HG03064 (cell line): ENCODE results near the gene KLK6.

Experiments
- ATAC-seq: cut with Tn5 transposase; IDR thresholded peaks from one replicate; pipeline ENCODE4 v1.9.1; 2021; ENCODE audit warnings: low read depth; ENCODE audit not compliant: unreplicated experiment

KLK6 gene

GRCh38 chr19:50912727-50913716 is 56.4 kb downstream of the KLK6 start:
- ATAC-seq: no peak

GRCh38 chr19:50912102-50912599 is 57.2 kb downstream of the KLK6 start:
- no peak for ATAC-seq

DNA sequence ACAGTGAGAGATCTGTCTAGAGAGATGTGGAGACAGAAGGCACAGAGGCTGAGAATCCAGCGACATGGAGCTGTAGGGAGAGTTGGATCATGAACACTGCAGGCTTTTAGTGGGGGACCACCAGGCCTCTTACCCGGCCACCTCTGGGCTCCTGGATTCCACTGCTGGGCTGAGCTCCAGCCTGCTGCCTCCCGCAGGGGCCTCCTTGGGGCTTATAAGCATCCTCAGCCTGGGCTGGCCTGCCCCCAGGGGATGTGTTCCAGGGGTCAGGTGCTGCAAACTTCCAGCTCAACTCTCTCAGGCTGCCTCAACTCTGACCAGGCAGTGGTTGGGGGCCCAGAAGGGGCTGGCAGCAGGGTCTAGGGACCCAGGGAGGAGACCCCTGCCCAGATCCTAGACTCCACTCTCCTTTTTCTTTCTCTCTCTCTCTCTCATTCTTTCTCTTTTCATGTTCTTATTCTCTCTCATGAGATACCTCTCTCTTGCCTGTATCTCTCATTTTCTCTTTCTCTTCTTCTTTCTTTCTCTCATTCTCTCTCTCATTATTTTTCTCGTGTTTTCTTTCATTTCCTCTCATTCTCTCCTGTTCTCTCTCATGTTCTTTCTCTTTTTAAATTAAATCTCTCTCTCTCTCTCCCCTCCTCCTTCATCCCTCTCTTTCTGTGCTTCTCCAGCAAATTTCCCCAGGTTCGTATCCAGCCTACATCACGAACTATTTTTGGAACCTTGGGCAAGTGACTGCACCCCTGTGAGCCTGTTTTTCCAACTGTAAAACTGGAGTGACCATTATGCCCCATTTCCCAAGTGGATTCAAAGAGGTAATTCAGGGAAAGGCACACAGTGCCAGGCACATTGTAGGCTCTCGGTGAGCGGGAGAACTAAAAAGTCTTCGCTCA is 57.9 kb downstream of the KLK6 start, which contains the start of gene KLK4:
TSS of gene KLK4 (minus strand) at position 190 of the 896 bp plus-strand sequence. CDS start 657 bp downstream, outside the sequence.
- no peak for ATAC-seq

GRCh38 chr19:50910722-50911121 is 58.7 kb downstream of the KLK6 start:
- no peak for ATAC-seq

GRCh38 chr19:50909240-50910070 is 59.9 kb downstream of the KLK6 start:
- ATAC-seq: no peak
